MCF 10A (cell line): Measurements from ENCODE around the gene KCNT1. TPM values are rescaled to one million over a fixed set of nuclear protein-coding genes. Genes with fewer than 3 reads are reported as not detected.

Experiments used
- BruUV-seq: library from RNA; stranded (reverse); fragments of 400-500 nt; replicated peaks from 2 replicates; lab custom pipeline; 2021; lab: Mats Ljungman, UMichigan
- CTCF ChIA-PET: fragments of 300-600 bp; sonication (Branson Sonifier 250); formaldehyde crosslinking; extraction: SDS; loops from one replicate; lab custom pipeline; 2021; ENCODE audit warnings: antibody characterized with exemption, inconsistent platforms; lab: Yijun Ruan, JAX
- POLR2A ChIA-PET: fragments of 300-600, 350-650 bp; sonication (Branson Sonifier 250); formaldehyde crosslinking; extraction: SDS; loops from one replicate; lab custom pipeline; 2020; ENCODE audit warnings: antibody characterized with exemption, inconsistent platforms; lab: Yijun Ruan, JAX
- DNase-seq: peaks from one replicate; pipeline ENCODE4 v3.0.0-alpha.2; 2018; ENCODE audit not compliant: unreplicated experiment
- H3K27ac Mint-ChIP-seq: one replicate; pipeline ENCODE4 v1.8.0; 2022; ENCODE audit warnings: mild to moderate bottlenecking, low read depth, mixed read lengths; ENCODE audit not compliant: unreplicated experiment
- H3K27me3 Mint-ChIP-seq: one replicate; pipeline ENCODE4 v1.8.0; 2022; ENCODE audit warnings: mixed read lengths; ENCODE audit not compliant: insufficient read depth, unreplicated experiment
- H3K36me3 Mint-ChIP-seq: one replicate; pipeline ENCODE4 v1.8.0; 2022; ENCODE audit warnings: mild to moderate bottlenecking, moderate library complexity, mixed read lengths; ENCODE audit not compliant: insufficient read depth, unreplicated experiment
- H3K4me1 Mint-ChIP-seq: one replicate; pipeline ENCODE4 v1.8.0; 2022; ENCODE audit warnings: mixed read lengths; ENCODE audit not compliant: insufficient read depth, unreplicated experiment
- H3K4me3 Mint-ChIP-seq: one replicate; pipeline ENCODE4 v1.8.0; 2022; ENCODE audit warnings: mild to moderate bottlenecking, moderate library complexity, mixed read lengths; ENCODE audit not compliant: unreplicated experiment
- H3K9me3 Mint-ChIP-seq: one replicate; pipeline ENCODE4 v1.8.0; 2022; ENCODE audit warnings: mixed read lengths; ENCODE audit not compliant: unreplicated experiment
- intact Hi-C: fragments of 100-400 bp; cut with micrococcal nuclease; formaldehyde crosslinking; loops from 2 replicates; pipeline ENCODE4 v1.14.1; 2022
- total RNA-seq: library from RNA; stranded (reverse); gene quantifications from 2 replicates; pipeline ENCODE4 v1.2.3, GENCODE V29; 2022
- TF ChIP-seq, protein P1 (sequence below): fragments of 200-600 bp; IDR thresholded peaks from one replicate; pipeline ENCODE4 v1.8.0; 2022; ENCODE audit warnings: antibody characterized with exemption, mild to moderate bottlenecking; ENCODE audit not compliant: unreplicated experiment

KCNT1 gene
- total RNA-seq, 1 experiment from 2014 or later = not detected

DNA sequence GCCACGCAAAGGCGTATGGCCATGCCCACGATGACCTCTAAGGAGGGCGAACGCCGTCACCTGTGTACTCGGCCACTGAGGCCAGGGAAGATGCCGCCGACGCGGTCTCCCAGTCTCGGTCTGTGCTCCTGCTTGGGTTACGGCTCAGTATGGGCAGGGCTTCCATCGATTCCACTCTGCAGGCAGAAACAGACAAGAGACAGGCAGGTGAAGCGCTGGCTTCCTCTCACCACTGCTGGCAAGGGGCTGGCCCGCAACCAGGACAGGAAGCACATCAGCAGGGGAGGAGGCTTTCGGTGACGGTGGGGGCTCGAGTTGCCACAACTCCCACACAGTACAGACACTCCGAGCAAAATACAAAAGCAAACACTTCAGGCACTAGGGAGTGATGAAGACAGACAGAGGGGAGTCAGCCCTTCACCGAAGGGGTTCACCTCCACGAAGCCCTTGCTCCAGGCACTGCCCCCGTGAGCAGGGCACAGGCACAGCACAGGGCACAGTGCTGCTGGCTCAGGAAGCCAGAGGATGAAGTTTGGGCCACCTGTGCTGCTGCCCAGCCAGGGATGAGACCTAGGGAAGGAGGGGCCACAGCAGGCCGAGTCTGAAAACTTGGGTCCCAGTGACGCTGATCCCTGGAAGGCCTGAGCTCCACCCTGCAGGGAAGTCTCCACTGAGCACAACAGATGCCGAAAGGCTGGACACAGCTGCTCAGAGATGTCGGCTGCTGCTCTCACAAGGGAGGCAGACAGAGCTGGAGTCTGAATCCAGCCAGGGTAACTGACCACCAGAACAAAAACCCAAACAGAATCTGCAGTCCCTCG, 114.1 kb downstream of the KCNT1 start:
- Mint-ChIP-seq H3K36me3 (peaks cover 53% of the 10 kb centered on the region), H3K4me1 (no peaks in the 10 kb centered on the region), H3K4me3 (no peak overlapping the region), H3K9me3 (no peaks in the 10 kb centered on the region), H3K27me3 (no peaks in the 10 kb centered on the region), H3K27ac (no peak overlapping the region)
- DNase-seq = no peak
- ChIA-PET POLR2A (interaction anchor here (0.8 kb wide), 1 partner anchor 15 kb away, joined by 3 read pairs; no protein-coding TSS in a partner anchor), CTCF (no interaction called here)
- TF ChIP-seq, protein P1, sequence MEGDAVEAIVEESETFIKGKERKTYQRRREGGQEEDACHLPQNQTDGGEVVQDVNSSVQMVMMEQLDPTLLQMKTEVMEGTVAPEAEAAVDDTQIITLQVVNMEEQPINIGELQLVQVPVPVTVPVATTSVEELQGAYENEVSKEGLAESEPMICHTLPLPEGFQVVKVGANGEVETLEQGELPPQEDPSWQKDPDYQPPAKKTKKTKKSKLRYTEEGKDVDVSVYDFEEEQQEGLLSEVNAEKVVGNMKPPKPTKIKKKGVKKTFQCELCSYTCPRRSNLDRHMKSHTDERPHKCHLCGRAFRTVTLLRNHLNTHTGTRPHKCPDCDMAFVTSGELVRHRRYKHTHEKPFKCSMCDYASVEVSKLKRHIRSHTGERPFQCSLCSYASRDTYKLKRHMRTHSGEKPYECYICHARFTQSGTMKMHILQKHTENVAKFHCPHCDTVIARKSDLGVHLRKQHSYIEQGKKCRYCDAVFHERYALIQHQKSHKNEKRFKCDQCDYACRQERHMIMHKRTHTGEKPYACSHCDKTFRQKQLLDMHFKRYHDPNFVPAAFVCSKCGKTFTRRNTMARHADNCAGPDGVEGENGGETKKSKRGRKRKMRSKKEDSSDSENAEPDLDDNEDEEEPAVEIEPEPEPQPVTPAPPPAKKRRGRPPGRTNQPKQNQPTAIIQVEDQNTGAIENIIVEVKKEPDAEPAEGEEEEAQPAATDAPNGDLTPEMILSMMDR = no peak
- intact Hi-C loops = no loop called here
- BruUV-seq = no TSS peak

DNA sequence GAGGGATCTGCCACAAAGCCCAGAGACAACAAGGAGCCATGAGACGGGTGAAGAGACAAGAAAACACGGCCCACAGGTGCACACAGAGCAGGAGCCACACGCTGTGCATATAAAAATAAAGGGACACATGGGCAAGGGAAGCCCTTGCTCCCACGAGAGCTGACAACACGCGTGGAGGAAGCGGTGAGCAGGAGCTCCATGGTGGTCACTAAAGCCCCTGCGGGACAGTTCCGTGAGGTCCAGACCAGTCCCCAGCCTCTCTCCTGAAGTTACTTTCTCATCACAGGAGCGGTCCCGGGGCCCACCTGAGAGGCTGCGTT, 114.6 kb downstream of the KCNT1 start:
- BruUV-seq = no TSS peak
- CTCF ChIA-PET = no interaction called here

DNA sequence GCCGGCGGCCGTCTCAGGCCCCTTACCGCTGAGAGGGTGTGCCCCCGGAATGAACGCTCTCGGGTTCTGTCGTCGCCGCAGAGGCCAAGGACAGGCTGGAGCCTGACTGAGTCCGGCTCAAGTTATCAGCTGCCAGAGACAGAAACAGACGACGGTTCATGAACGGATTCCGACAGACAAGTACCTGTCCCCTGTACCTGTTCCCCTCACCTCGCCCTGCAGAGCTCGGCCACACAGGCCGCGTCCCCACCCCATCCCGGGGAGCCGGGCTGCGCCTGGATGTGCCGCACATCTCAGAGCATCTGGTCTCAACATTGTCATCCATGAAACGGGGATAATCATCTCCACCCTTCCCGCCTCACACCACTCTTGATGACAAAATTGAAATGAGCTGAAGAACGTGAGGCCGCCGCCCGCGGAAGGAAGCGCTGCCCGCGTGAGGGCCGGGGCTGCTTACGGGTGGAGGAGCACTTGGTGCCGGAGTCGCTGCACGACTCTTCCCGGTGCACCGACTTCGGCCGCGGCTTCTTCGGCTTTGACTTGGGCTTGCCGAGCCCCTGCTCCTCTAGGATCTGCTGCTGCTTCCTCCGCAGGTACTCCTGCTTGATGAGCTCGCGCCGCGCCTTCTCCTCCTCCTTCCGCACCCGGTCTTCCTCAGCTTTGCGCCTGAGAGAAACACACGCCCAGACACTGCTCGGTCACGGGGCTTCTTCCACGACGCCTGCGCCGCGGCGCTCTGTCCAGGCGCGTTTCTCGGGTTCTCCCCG, 116.1 kb downstream of the KCNT1 start:
- Mint-ChIP-seq H3K27ac (peak overlapping the region; percentile 39), H3K9me3 (no peaks in the 10 kb centered on the region), H3K4me1 (no peaks in the 10 kb centered on the region), H3K36me3 (peaks cover 68% of the 10 kb centered on the region), H3K27me3 (no peaks in the 10 kb centered on the region), H3K4me3 (no peak overlapping the region)
- DNase-seq = no peak
- intact Hi-C loops = no loop called here
- ChIA-PET CTCF (interaction anchor here (0.6 kb wide), 1 partner anchor 45 kb away, joined by 4 read pairs; no protein-coding TSS in a partner anchor), POLR2A (no interaction called here)
- TF ChIP-seq, protein P1 = no peak
- BruUV-seq = no TSS peak

More for the DNA sequence above, 114.6 kb downstream of the KCNT1 start:
- Mint-ChIP-seq H3K9me3 (no peaks in the 10 kb centered on the region), H3K4me3 (no peak overlapping the region), H3K27ac (no peak overlapping the region), H3K4me1 (no peaks in the 10 kb centered on the region), H3K27me3 (no peaks in the 10 kb centered on the region), H3K36me3 (peaks cover 58% of the 10 kb centered on the region)
- intact Hi-C loops = no loop called here
- DNase-seq = no peak
- POLR2A ChIA-PET = interaction anchor here (0.8 kb wide), 1 partner anchor 14 kb away, joined by 3 read pairs; no protein-coding TSS in a partner anchor
- TF ChIP-seq, protein P1 = no peak
